Skeletal muscle tissue (tissue), 4 donors: Measurements from ENCODE around the gene CASS4. TPM values are rescaled to one million over a fixed set of nuclear protein-coding genes. Genes with fewer than 3 reads are reported as not detected.

Source experiments
- H3K27ac ChIP-seq: one replicate; pipeline ENCODE4 v1.7.0; 2013; ENCODE audit warnings: mild to moderate bottlenecking, low read depth, low read length, inconsistent platforms
- H3K27me3 ChIP-seq, 3 donors: one replicate each; pipeline ENCODE4 v1.7.0; 2013; ENCODE audit warnings: low read length in 3 of 3; ENCODE audit not compliant: control insufficient read depth in 3 of 3, insufficient read depth in 3 of 3
- H3K36me3 ChIP-seq, 3 donors: one replicate each; pipeline ENCODE4 v1.7.0; 2013; ENCODE audit warnings: low read length in 3 of 3; ENCODE audit not compliant: control insufficient read depth in 3 of 3, insufficient read depth in 3 of 3
- H3K4me1 ChIP-seq, 3 donors: one replicate each; pipeline ENCODE4 v1.7.0; 2013; ENCODE audit warnings: low read length in 3 of 3, mild to moderate bottlenecking in 3 of 3; ENCODE audit not compliant: control insufficient read depth in 3 of 3, insufficient read depth in 3 of 3
- H3K4me3 ChIP-seq, 3 donors: one replicate each; pipeline ENCODE4 v1.7.0; 2013; ENCODE audit warnings: low read length in 3 of 3
- H3K9ac ChIP-seq, 3 donors: one replicate each; pipeline ENCODE4 v1.7.0; 2013; ENCODE audit warnings: low read length in 3 of 3, mild to moderate bottlenecking in 3 of 3, moderate library complexity in 2 of 3, low read depth in 1 of 3
- H3K9me3 ChIP-seq, 3 donors: one replicate each; pipeline ENCODE4 v1.7.0; 2013; ENCODE audit warnings: low read length in 3 of 3; ENCODE audit not compliant: control insufficient read depth in 3 of 3
- total RNA-seq: library from RNA; depleted of rRNA; stranded (reverse); fragments of >200 nt; gene quantifications from one replicate; pipeline ENCODE4 v1.2.3, GENCODE V29; 2014
- donor health status: Osteomylitis.

The CASS4 gene
- total RNA-seq, 1 donor from 2014 or later = 3.7 TPM

GRCh38 chr20:56428410-56428809 is 16.4 kb downstream of the CASS4 start:
- no peaks in the 10 kb centered on the region for H3K4me1 ChIP-seq
- no peak overlapping the region for H3K4me3 ChIP-seq
- no peaks in the 10 kb centered on the region for H3K36me3 ChIP-seq
- H3K27ac ChIP-seq = no peak overlapping the region
- H3K9ac ChIP-seq = no peak overlapping the region
- H3K27me3 ChIP-seq = peaks cover 0 to 3% (median 0%) of the 10 kb centered on the region in 3 donors
- no peaks in the 10 kb centered on the region for H3K9me3 ChIP-seq

DNA sequence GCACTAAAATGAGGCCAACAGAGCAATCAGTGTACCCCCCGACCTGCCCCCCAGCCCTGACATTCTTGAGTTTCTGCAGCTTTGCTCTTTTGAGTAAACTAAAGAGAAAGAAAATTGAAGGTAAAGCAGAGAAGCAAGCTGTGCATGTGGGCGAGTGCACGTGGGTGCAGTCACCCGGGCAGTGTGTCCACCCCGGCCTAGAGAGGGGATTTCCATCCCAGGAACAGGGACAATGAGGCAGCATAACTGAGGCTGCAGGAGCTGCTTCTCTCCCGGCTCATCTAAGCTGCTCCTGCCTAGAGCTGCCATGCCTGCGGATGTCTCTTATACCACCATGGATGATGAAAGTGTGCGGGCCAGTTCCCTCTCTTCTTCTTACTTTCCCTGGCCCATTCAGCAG is 16.8 kb downstream of the CASS4 start:
- H3K9ac ChIP-seq = no peak overlapping the region

DNA sequence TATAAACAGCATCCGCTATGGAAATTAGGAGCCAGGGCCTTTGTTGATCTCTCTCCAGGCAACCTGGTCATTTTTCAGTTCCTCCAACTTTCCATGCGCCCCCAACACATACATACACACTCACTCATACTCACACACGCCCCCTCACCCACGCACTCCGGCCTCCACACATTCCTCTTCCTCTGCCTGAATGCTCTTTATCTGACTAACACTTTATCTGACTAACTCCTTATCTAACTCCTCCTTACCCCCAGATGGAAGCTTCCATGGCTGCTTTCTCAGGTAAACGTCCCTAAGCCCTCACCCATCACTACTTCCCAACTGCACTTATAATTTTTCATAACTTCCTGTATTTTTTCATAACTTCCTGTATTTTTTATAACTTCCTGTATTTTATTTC is 17.4 kb downstream of the CASS4 start:
- no peaks in the 10 kb centered on the region for H3K4me1 ChIP-seq
- no peaks in the 10 kb centered on the region for H3K36me3 ChIP-seq
- H3K9me3 ChIP-seq = no peaks in the 10 kb centered on the region
- no peak overlapping the region for H3K9ac ChIP-seq
- H3K4me3 ChIP-seq = no peak overlapping the region
- H3K27ac ChIP-seq = no peak overlapping the region
- H3K27me3 ChIP-seq = peaks cover 0 to 3% (median 0%) of the 10 kb centered on the region in 3 donors

More for the DNA sequence above, 16.8 kb downstream of the CASS4 start:
- Histone ChIP-seq H3K9me3 (no peaks in the 10 kb centered on the region), H3K4me3 (no peak overlapping the region), H3K27ac (no peak overlapping the region), H3K4me1 (no peaks in the 10 kb centered on the region), H3K27me3 (peaks cover 0 to 3% (median 0%) of the 10 kb centered on the region in 3 donors), H3K36me3 (no peaks in the 10 kb centered on the region)

GRCh38 chr20:56429941-56430340 is 17.9 kb downstream of the CASS4 start:
- Histone ChIP-seq H3K36me3 (no peaks in the 10 kb centered on the region), H3K4me3 (no peak overlapping the region), H3K27me3 (peaks cover 0 to 3% (median 0%) of the 10 kb centered on the region in 3 donors), H3K9ac (no peak overlapping the region), H3K9me3 (no peaks in the 10 kb centered on the region), H3K4me1 (no peaks in the 10 kb centered on the region), H3K27ac (no peak overlapping the region)

DNA sequence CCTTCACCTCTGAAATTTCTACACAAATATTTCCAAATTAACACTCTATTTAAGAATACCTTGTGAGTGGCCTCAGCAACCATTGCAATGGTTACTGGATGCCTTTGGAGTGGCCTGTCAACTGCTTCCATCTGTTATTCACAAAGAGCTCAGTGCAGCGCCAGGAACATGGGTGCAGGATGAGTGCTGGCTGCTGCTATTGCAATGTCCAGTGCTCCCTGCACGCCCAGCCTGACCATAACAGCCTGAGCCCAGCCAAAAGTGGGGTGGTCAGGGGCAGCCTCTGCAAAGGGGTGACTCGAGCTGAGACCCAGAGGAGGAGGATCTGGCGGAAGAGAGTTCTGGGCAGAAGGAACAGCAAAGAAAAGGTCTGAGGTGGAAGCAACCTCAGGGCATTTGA is 18.4 kb downstream of the CASS4 start:
- H3K4me1 ChIP-seq = no peaks in the 10 kb centered on the region

DNA sequence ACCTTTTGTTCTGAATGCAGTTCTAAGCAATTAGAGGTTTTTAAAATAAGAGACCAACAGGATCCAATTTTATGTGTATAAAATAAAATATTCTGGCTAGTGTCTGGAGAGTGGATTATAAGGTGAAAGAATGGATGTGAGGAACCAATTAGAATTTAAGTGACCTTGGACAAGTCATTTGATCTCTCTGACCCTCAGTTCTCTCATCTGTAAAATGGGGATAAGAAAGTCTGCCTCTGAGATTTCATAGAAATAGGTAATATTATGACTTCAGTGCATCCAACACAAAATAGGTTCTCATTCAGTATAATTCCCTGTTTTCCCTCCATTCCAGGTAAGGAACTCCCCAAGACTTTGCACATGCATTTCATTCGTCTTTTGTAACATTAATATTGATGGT is 18.9 kb downstream of the CASS4 start:
- Histone ChIP-seq H3K4me3 (no peak overlapping the region), H3K9ac (no peak overlapping the region), H3K9me3 (no peaks in the 10 kb centered on the region), H3K27ac (no peak overlapping the region), H3K36me3 (no peaks in the 10 kb centered on the region), H3K27me3 (peaks cover 0 to 3% (median 0%) of the 10 kb centered on the region in 3 donors), H3K4me1 (no peaks in the 10 kb centered on the region)

More for the DNA sequence above, 18.4 kb downstream of the CASS4 start:
- Histone ChIP-seq H3K9me3 (no peaks in the 10 kb centered on the region), H3K36me3 (no peaks in the 10 kb centered on the region), H3K27me3 (peaks cover 0 to 3% (median 0%) of the 10 kb centered on the region in 3 donors), H3K4me3 (no peak overlapping the region), H3K27ac (no peak overlapping the region), H3K9ac (no peak overlapping the region)

DNA sequence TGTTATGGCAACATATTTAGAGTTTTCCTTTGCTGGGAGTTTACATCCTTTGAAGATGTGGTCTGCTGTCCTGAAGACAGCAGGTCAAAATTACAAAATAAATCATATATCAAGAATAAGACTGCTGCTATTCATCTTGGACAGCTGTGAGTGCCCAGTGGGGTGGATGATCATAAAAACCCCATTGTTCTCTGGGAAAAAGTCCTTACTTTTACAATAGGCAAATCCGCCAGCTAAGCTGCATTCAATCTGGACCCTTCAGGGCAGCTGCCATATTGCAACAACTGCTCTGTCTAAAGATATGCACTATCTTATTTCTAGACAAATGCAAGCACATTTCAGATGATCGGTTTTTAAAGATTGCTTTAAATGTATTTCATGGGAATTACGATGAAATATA is 19.4 kb downstream of the CASS4 start:
- no peak overlapping the region for H3K27ac ChIP-seq
- H3K36me3 ChIP-seq = no peaks in the 10 kb centered on the region
- H3K9ac ChIP-seq = no peak overlapping the region
- peaks cover 0 to 3% (median 0%) of the 10 kb centered on the region in 3 donors for H3K27me3 ChIP-seq
- H3K4me1 ChIP-seq = no peaks in the 10 kb centered on the region
- no peaks in the 10 kb centered on the region for H3K9me3 ChIP-seq
- no peak overlapping the region for H3K4me3 ChIP-seq

DNA sequence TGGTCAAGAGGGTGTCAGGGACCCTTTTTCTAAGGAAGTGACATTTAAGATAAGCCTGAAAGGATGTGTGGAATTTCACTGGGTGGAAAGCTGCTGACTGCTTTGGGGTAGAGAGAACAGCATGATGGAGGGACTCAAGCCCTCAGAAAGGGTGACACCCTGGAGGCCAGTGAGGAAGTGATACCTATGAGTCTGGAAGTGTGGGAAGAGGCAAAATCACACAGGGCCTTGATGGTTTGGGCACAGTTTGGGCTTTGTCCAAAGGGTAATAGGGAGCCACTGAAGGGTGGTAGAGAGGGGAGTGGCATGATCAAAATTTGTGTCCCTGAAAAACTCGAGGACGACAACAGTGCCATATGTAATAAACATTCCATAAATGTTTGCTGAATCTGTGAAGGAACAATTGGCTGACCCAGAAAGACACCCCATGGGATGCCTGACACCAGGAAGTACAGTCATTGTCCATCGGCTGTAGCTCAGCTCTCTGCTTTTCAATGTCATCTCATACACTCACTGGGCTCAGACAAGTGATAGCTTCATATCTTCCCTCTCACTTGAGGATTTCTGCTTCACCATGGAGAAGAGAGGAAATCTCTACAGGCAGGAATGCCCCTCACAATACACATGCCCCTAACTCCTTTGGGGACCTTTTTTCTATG is 21.3 kb downstream of the CASS4 start:
- no peaks in the 10 kb centered on the region for H3K4me1 ChIP-seq
- H3K9me3 ChIP-seq = no peaks in the 10 kb centered on the region
- H3K36me3 ChIP-seq = no peaks in the 10 kb centered on the region
- peaks cover 0 to 3% (median 0%) of the 10 kb centered on the region in 3 donors for H3K27me3 ChIP-seq
- no peak overlapping the region for H3K4me3 ChIP-seq
- H3K27ac ChIP-seq = no peak overlapping the region
- no peak overlapping the region for H3K9ac ChIP-seq

DNA sequence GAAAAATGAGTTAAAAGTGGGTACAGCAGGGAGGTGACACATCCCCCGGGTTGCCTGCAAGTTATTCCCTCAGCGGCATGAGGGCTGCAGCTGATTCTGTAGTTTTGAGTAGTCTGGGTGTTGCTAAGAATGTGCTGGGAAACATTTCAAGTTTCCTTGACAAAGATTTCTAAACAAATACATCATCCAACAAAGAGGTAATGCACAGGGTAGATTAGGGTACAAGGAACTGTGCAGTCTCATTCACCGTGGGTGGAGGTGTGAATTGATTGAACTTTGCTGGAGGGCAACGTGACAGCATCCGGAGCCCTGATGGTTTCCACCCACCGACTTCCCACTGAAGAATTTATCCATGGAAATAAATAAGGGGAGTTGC is 21.8 kb downstream of the CASS4 start:
- Histone ChIP-seq H3K9ac (no peak overlapping the region), H3K27me3 (peaks cover 0 to 3% (median 0%) of the 10 kb centered on the region in 3 donors), H3K36me3 (no peaks in the 10 kb centered on the region), H3K4me3 (no peak overlapping the region), H3K27ac (no peak overlapping the region), H3K9me3 (no peaks in the 10 kb centered on the region), H3K4me1 (no peaks in the 10 kb centered on the region)

DNA sequence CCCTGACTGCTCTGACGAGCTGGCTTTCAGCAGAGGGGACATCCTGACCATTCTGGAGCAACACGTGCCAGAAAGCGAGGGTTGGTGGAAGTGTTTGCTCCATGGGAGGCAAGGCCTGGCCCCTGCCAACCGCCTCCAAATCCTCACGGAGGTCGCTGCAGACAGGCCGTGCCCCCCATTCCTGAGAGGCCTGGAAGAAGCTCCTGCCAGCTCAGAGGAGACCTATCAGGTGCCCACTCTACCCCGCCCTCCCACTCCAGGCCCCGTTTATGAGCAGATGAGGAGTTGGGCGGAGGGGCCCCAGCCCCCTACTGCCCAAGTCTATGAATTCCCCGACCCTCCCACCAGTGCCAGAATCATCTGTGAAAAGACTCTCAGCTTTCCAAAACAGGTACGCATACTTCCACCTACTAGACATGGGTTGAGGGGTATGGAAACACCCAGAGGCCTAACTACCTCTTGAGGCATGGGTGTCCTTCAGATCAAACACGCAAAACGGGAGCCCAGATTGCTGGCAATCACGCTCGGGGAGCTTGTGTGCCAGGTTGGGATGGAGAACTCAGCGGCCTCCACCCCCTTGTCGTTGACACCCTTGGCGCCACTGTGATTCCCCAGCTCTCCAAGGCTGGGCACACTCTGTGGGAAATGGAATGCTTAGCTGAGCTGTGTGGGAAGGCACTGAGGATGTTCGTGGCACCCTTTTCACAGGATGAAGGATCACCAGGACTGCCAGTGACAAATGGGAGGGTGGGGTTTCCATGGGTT is 25.3 kb downstream of the CASS4 start:
- Histone ChIP-seq H3K36me3 (no peaks in the 10 kb centered on the region), H3K9ac (no peak overlapping the region), H3K9me3 (no peaks in the 10 kb centered on the region), H3K4me3 (no peak overlapping the region), H3K27ac (no peak overlapping the region), H3K4me1 (peaks cover 0 to 2% (median 2%) of the 10 kb centered on the region in 3 donors), H3K27me3 (peaks cover 0 to 3% (median 0%) of the 10 kb centered on the region in 3 donors)
